H1 (cell line): Measurements from ENCODE around the gene GTSE1.

ENCODE experiments used
- ASH2L ChIP-seq: fragments of 200-600, 300-600 bp; sonication (generic); IDR thresholded peaks from one replicate; pipeline ENCODE4 v1.7.1; 2017; ENCODE audit warnings: low read length
- BRCA1 ChIP-seq: IDR thresholded peaks from 2 replicates; pipeline ENCODE4 v1.6.1; 2012; ENCODE audit warnings: low read depth, low read length, improper control_type of control experiment
- CBX5 ChIP-seq: fragments of 300-800, 300-1000 bp; sonication (generic); IDR thresholded peaks from 2 replicates; pipeline ENCODE4 v1.7.1; 2016; ENCODE audit warnings: antibody characterized with exemption, low read length, low read depth
- CHD2 ChIP-seq: IDR thresholded peaks from 2 replicates; pipeline ENCODE4 v1.6.1; 2012; ENCODE audit warnings: low read length, improper control_type of control experiment
- CTCF ChIP-seq, 3 experiments: IDR thresholded peaks; 1 replicate in 2 of 3; 2 replicates in 1 of 3; pipeline versions ENCODE4 v1.5.1 to v1.6.1; 2011; ENCODE audit warnings: low read length in 3 of 3, mild to moderate bottlenecking in 3 of 3, inconsistent platforms in 2 of 3, low read depth in 1 of 3, moderate library complexity in 1 of 3; ENCODE audit not compliant: insufficient read depth in 1 of 3; ENCODE audit errors: control extremely low read depth in 1 of 3
- EZH2 ChIP-seq: fragments of 200-600 bp; sonication (generic); IDR thresholded peaks from 2 replicates; pipeline ENCODE4 v1.7.1; 2012; ENCODE audit warnings: low read depth, mild to moderate bottlenecking, moderate library complexity, low read length, inconsistent platforms; ENCODE audit not compliant: severe bottlenecking
- KDM5A ChIP-seq: fragments of 200-600 bp; IDR thresholded peaks from 2 replicates; pipeline ENCODE4 v1.7.1; 2012; ENCODE audit warnings: mild to moderate bottlenecking, low read length, inconsistent platforms, mixed read lengths
- MAX ChIP-seq: IDR thresholded peaks from 2 replicates; pipeline ENCODE4 v1.6.1; 2012; ENCODE audit warnings: inconsistent platforms
- POLR2A ChIP-seq, 2 experiments: IDR thresholded peaks; 1 replicate in 1 of 2; 2 replicates in 1 of 2; pipeline ENCODE4 v1.6.1; 2011; ENCODE audit warnings: low read depth in 2 of 2, low read length in 2 of 2, mild to moderate bottlenecking in 2 of 2; ENCODE audit errors: control extremely low read depth in 1 of 2
- POLR2AphosphoS5 ChIP-seq: IDR thresholded peaks from 2 replicates; pipeline ENCODE4 v1.6.1; 2011; ENCODE audit warnings: low read depth, low read length
- SUZ12 ChIP-seq: fragments of 200-600 bp; sonication (generic); IDR thresholded peaks from 2 replicates; pipeline ENCODE4 v1.6.1; 2012; ENCODE audit warnings: mild to moderate bottlenecking, inconsistent platforms, low read length, moderate library complexity, mixed read lengths

- TF ChIP-seq CTCF (IDR thresholded peaks at IDR 0.05; ENCODE audit: control extremely low read depth in 1 of 3, insufficient read depth in 1 of 3, low read depth in 1 of 3, low read length in 3 of 3) (no peak), CHD2 (no peak), POLR2A (IDR thresholded peaks at IDR 0.05; ENCODE audit: control extremely low read depth in 1 of 2, low read depth in 2 of 2, low read length in 2 of 2) (no peak), POLR2AphosphoS5 (no peak), CBX5 (no peak), SUZ12 (no peak), ASH2L (no peak), BRCA1 (no peak), MAX (no peak), EZH2 (no peak), KDM5A (no peak)
Measured at GRCh38 chr22:46251266-46251665, 45.4 kb upstream of the GTSE1 start.
